K562 (cell line): ENCODE results near the gene TMEM135.

ENCODE experiments used
- ARID2 ChIP-seq: fragments of 450-650 bp; IDR thresholded peaks from 2 replicates; pipeline ENCODE4 v1.6.1; 2017; ENCODE audit warnings: antibody characterized with exemption, mild to moderate bottlenecking
- FOS ChIP-seq: IDR thresholded peaks from 3 replicates; pipeline ENCODE4 v1.6.1; 2011; ENCODE audit not compliant: insufficient read length; ENCODE audit errors: extremely low read depth
- MEF2A ChIP-seq: IDR thresholded peaks from 2 replicates; pipeline ENCODE4 v1.6.1; 2011; ENCODE audit warnings: low read depth, mild to moderate bottlenecking, low read length, moderate library complexity; ENCODE audit not compliant: control insufficient read depth
- POLR2A ChIP-seq: fragments of 450-650 bp; conservative IDR thresholded peaks from 2 replicates; pipeline ENCODE4 v1.6.1; 2016
- POLR2AphosphoS2 ChIP-seq: IDR thresholded peaks from 2 replicates; pipeline ENCODE4 v1.6.1; 2012; ENCODE audit warnings: low read length, improper control_type of control experiment
- POLR2AphosphoS5 ChIP-seq: IDR thresholded peaks from 2 replicates; pipeline ENCODE4 v1.6.1; 2011; ENCODE audit warnings: mild to moderate bottlenecking, low read depth, low read length, moderate library complexity; ENCODE audit not compliant: control insufficient read depth, insufficient read depth
- TCF7 ChIP-seq: sonication (generic); IDR thresholded peaks from 2 replicates; pipeline ENCODE4 v1.6.1; 2016; ENCODE audit warnings: antibody characterized with exemption, borderline replicate concordance
- ZBTB7A ChIP-seq: IDR thresholded peaks from 2 replicates; pipeline ENCODE4 v1.6.1; 2011; ENCODE audit warnings: low read depth, mild to moderate bottlenecking, low read length, moderate library complexity, borderline replicate concordance; ENCODE audit not compliant: control insufficient read depth

DNA sequence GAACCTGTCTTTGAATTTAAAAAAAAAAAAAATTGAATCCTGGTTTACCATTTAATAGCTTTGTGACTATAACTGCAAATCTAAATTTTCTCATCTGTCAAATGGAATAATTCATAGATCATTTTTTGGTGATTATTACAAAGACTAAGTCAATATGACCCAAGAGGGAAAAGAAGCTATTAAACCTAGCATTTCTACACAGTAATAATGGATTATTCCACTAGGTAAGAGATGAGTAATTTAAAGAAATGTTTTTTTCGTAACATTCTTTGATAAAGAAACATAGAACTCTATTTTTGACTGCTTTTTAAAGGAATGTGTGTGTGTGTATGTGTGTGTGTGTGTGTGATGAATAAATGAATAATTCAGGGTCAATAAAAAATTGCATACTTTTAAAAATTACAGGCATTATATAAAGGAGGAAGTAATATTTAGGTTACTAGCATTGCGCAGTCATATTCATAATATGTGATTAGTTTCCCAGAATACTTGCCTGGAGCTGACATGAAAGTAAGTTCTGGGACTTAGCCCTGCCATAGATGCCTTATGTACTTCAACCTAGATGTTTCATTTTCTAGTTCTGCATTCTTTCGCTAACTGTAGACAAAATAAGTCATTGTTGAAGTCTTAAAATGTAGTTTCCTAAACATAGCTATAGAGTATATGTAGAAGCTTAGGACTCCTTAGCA, 72.9 kb downstream of the TMEM135 start:
- TF ChIP-seq POLR2AphosphoS5, result no peak
- no peak for TF ChIP-seq FOS
- no peak for TF ChIP-seq POLR2AphosphoS2
- no peak for TF ChIP-seq TCF7
- TF ChIP-seq ZBTB7A, result no peak
- no peak for TF ChIP-seq ARID2
- no peak for TF ChIP-seq MEF2A
- TF ChIP-seq POLR2A, result no peak
